CD4-positive, alpha-beta T cell treated with Interleukin-21 for 1 hour (primary cell): ENCODE results near the gene CSPG4.
"Not testable (repeated sequence)": the region's sequence is repeated elsewhere in the genome, so short reads cannot be mapped to it uniquely, and the experiment has no call there.

Experiments used
- DNase-seq: peaks from one replicate; pipeline ENCODE4 v3.0.0-alpha.2; 2020

The CSPG4 gene

DNA sequence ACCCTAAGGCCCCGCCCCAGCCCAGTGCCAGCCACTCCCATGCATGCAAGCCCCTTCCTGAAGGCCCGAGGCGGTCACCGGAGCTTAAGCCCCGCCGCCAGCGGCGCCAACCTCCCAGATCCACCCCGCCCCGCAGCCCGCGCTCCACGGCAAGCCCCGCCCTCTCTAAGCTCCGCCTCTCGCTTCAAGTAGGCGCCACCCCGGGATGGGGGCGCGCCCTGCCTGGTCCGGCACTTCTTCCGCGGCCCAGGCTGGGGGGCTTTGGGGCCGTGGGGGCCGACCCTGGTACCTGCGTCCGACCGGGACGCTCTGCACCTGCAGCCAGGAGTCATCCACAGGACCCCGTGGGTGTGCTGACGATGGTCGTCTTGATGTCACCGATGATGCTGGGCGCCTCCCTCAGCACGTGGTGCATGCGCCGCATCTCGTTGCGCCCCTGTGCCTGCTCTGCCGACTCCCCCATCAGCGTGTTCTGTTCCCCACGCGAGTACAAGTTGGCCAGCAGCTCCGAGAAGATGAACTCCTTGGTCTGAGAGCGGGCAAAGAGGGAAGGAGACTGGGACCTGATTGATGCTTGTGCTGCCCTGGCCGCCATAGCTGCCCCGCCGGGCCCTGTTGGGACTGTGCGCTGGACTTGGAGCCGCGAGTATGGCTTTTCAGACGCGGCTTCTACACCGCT is 26.1 kb upstream of the CSPG4 start:
- DNase-seq = peak; percentile 92

DNA sequence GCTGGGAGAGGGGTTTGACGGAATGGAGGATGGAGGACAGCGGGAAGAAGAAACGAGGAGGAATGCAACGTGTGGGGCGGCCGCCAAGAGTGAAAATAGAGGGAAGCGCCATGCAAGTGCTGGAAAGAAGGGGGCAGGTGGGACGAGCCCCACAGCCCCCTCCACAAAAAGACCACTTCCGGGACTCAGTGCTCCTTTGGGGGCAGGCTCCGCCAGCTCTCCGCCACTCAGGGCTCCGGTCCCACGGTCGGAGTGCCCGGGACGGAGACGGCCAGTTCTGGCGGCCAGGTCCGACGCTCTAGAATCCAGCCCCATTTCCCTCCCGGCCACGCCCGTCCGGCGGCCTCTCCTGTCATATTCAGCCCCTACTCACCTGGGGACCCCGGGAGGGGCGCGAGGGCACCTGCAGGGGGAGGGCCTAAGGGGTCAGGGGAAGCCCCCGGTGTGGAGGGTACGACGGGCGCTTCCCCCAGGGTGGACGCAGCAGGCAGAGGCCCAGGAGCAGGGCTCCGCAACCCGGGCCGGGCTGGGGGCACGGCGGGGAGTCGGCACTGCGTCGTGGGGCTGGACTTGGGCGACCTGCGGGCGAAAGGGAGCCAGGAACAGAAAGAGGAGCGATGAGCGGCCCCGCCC is 25.5 kb upstream of the CSPG4 start:
- DNase-seq = no peak

DNA sequence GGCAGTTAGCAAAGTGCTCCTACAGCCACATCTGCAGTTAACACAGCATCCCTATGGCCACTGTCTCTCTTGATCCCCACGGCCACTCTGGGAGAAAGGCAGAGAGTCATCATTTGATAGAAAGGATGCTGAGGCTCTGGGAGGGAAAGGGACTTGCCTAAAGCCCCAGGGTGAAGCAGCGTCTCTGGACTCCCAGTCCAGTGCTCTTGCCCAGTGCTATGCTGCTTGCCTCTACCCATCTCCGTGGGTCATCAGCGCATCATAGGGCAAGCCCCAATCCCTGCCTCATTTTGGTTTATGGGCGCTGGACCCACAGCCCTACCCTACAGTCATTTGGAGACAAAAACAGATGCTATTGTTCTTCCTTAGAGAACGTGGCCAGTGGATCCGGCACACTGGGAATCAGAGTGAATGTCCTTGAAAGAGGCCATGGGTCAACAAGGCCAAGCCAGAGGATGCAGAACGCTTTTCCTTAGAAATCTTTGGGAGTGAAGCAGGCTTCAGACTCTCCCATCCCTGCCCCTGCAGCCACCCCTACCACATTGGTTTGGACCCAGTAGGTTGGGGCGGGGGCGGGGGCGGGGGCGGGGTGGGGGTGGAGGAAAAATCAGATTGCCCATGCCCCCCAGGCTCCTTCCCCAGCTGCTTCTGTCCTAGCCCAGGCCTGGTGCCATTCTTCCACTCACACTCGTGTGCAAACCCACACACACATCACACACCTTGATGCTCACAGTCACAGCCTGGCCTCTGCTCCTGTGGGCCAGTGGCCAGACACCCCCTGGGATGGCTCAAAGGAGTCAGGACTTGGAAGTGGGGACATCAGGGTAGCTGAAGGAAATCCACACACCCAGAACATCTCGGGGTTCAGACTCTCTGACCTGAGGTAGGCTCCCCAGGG is 24.7 kb upstream of the CSPG4 start:
- DNase-seq = not testable (repeated sequence)

DNA sequence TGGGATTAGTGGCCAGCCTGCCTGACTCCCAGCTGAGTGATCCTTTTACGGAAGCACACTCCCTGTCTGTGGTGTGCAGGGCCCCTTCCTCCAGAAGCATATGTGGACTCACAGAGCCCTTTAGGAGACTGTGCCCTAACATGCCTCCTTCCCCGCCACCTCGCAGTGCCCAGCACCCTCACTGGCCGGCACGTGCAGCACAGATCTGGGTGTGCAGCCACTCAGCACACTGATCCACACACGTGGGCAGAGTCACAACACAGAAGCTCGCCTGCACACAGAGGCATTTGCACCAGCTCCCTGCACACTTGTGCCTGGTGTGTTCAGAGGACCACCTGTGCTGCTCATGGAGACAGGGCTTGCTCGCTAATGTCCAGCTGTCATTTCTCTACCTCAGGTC is 23.6 kb upstream of the CSPG4 start:
- no peak for DNase-seq

DNA sequence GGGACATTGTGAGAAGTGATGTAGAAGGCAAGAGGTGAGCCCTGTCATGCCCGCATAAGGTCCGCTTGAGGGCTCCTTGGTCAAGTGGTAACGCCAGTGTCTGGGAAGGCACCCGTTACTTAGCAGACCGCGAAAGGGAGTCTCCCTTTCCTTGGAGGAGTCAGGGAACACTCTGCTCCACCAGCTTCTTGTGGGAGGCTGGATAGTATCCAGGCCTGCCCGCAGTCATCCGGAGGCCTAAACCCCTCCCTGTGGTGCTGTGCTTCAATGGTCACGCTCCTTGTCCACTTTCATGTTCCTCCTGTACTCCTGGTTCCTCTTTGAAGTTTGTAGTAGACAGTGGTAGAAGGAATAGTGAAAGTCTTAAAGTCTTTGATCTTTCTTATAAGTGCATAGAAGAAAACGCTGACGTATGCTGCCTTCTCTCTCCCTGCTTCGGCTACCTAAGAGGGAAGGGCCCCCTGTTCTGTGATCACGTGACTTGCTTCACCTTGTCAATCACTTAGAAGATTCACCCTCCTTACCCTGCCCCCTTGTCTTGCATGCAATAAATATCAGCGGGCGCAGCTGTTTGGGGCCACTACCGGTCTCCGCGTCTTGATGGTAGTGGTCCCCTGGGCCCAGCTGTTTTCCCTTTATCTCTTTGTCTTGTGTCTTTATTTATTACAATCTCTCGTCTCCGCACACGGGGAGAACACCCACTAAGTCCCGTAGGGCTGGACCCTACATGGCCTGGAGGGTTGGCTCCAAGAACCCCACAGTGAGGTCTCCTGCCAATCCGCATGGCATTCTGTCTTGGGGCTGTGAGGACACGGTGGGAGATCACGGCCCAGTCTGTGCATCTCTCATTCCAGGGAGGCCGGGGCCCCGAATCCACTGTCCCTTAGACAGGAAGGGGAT is 22.5 kb upstream of the CSPG4 start:
- not testable (repeated sequence) for DNase-seq

DNA sequence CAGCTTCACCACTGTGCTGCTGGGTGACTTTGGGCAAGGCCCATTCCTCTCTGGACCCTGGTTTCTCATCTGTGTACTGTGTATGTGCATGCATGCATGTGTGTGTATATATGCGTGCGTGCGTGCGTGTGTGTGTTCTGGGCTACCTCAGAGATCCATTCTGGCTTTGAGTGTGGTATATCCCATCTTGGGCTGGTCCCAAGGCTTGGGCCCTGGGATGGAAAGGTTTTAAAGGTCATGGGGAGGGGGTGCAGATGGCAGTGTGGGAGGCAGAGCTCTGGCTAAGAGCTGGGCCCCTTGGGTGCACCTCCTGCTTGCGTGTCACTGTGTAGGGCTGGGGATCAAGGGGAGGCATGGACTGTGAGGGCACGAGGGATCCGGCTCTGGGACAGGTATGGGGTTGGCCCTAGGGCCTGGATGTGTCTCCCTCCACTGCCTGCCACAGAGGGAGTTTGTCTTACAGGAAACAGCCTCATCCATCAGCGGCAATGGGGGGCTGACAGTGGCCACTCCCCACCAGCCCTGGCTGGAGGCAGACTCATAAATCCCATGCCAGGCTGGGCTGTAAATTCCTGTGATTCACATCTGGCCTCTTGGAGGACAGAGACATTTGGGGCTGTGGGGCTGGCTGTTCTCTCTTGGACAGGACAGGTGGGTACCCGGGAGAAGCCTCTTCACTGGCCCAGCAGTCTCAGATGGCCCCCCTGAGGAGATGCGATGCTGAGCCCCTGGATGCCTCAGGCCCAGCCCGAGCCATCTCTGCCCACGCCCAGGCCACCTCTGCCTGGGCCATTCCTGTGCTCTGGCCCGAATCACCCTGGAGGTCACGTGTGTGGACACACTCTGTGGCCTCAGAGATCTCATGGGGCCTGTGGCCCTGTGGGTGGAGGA is 21.4 kb upstream of the CSPG4 start:
- DNase-seq = no peak

DNA sequence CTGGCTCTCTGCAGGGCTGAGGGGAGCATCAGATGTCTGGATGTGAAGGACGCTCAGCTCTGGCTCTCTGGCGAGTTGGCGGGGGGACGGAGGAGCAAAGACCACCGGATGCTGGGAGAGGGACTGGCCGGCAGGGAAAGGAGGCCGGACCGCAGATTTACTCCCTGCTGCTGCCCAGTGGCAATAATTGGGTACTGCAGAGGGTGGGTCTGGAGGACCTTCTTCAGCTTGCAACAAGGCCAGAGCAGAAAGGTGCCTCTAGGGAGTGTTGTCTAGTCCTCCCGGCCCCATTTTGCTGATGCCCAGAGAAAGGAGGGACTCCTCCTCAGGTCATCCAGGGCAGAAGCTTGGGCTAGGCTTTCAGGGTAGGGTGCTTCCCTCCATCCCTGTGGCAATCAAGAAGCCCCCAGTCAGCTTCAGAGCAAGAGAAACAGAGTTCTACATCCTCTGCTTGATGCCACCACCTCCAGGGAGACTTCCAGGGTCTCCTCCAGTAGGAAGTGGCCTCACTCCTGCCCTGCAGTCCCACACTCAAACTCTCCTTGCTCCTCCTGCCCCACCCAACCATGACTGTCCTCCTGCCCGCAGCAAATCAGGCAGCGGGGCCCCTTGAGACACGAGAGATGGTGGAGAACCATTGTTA is 20.3 kb upstream of the CSPG4 start:
- DNase-seq = peak; percentile 48

DNA sequence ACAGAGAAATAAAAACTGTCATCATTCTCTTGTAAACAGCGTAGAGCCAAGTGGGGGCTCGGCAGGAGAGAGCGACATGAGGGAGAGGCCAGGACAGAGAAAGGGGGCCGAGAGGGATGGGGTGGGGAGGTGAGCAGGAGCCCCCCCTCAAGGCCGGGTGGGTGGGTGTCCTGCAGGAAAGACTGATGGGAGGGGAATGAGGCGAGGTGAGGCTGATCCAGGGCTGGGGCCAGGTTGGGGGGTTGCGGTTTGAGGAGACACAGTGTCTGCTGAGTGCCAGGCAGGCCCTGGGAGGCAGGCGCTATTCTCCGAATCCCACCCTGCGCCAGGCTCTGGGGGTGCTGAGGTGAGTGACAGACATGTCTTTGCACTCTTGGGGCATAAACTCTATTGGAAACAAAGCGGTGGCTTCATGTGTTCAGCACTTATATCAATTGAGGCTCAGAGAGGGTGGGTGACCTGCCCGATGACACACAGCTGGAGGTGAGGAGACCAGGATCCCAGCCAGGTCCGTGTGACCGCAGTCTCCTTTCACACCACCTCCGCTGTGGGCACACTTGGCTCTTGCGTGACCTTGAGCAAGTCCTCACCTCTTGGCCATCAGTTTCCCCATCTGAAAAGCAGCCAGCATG is 19.6 kb upstream of the CSPG4 start:
- no peak for DNase-seq

DNA sequence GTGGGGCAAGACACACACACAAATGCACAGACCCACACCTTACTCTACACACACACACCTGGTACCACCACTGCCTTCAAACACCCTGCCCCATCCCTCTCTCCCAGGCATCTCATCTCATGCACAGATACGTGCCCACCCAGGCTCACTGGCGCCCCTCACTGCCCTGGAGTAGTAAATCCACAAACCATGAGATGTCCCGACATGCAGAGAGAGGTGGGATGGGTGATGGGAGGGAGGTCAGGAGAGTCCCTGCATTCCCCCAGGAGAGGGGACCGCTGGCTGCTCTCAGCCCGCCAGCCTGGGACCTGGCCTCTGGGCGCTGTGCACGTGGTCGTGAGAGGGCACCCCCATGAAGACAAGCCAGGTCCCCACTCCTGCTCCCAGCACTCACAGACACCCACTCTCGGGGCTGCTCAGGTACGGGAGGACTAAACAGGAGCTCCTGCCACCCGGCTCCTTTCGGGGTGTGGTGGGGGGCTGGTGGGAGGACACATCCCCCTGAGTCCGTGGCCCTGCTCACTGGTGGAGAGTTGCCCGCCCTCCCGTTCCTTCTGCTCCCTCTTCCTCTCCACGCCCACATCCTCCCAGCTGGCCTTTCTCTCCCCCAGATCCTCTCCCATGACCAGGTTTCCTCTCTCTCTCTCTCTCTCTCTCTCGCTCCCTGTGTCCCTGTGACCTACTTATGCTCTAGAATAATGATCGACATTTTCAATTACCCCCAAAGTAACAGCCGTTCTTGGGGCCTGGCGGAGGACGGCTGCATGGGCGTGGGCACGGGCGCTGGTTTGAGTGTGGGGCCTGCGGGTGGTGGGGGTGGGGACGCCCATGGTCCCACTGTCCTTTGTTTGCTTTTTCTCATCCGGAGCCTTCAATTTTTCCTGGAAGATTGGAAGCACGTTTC is 18.9 kb upstream of the CSPG4 start:
- no peak for DNase-seq

DNA sequence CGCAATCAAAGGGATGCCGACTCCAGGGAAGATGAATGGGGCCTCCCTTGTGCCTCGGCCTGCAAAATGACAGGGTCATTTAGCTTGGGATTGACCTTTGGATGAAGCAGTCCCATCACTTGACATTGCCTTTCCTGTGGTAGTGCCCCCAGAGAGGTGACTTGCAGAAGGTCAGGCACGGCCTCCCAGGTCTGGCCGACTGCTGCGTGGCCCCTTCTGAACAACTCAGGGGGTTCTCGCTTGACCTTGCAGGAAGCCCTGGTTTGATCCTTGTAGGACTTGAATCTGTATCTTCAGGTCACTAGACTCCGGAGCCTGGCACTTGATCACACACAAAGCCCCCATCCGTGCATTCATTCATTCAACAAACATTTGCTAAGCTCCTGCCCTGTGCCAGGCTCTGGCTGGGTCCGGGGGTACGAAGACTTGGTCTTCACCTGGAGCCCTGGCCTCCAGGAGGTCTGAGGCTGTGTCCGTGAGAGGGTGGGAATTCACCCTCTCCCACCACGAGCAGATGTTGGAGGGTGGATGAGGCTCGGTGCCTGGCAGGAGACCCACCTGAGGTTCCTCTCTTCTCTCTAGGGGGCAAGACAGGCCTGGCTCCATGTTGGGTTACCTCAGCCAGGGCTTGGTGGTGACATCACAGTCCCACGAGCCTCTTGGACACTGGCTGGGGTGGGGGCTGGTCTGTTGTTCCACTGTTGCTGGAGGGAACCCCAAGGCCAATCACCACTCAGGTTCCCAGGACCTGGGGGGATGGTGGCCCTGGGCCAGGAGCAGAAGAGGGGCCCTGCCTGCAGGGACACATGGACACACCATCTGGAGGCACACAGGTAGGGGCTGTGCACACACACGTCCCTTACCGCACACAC is 18.0 kb upstream of the CSPG4 start:
- DNase-seq = not testable (repeated sequence)

DNA sequence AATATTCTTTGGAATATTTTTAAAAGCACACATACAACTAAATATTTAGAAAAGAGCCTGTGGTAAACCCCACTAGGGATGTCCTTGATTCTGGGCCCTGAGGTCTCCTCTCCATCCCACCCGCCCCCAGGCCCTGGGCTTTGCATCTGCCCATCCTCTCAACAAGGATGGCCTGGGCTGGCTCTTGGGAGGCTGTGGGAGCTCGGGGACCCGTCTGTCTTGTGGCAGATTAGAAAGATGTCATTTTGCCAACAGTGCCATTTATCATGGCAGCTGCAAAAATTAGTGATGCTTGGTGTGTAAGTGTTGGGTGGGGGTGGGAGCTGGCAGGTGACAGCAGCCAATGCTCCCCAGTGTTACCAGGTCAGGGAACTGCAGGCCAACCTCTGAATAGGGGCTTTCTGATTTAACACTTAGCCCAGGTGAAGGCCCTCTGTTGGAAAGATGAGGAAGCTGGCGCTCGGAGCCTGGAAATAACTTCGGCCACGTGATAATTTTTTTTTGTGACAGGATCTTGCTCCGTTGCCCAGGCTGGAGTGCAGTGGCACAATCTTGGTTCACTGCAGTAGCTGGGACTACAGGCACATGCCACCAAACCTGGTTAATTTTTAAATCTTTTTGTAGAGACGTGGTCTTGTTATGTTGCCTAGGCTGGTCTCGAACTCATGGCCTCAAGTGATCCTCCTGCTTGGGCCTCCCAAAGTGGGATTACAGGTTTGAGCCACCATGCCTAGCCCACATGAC is 16.9 kb upstream of the CSPG4 start:
- DNase-seq = no peak

DNA sequence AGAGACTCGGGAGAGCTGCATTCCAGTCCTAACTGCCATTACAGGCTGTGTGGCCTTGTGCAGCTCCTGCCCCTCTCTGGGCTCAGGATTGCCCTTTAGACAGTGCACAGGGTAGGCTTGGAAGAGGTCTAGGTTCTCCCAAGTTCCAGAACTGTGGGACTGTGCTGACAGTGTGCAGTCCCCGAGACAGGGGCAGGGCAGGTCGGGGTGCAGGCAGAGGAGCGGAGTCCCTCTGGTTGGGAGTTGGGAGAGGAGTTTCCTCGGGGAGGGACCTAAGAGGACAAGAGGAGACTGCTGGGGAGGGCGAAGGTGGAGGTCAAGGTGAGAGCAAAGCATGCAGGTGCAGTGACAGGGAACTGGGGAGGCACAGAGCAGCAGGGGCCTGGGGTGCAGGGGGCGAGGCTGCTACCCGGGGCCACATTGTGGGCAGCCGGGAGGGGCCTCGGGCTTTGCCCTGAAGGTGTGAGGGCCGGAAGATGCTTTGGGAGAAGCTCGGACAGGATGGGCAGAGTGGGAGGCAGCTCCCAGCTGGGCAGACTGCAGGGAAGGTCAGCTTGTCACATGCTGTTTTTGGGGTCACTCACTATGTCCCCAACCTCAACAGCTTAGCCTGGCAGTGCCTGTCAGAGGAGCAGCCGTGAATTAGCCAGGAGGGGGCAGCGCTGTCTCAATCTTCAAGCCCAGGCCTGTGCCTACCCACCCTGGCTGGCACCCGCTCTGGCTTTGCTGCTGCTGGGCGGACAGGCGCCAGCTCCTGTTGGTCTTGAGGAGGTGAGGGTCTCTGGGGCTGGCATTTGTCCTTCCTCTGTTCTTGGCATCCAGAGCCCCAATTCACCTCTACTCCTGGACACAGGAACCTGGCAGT is 15.4 kb upstream of the CSPG4 start:
- DNase-seq = peak; percentile 76

DNA sequence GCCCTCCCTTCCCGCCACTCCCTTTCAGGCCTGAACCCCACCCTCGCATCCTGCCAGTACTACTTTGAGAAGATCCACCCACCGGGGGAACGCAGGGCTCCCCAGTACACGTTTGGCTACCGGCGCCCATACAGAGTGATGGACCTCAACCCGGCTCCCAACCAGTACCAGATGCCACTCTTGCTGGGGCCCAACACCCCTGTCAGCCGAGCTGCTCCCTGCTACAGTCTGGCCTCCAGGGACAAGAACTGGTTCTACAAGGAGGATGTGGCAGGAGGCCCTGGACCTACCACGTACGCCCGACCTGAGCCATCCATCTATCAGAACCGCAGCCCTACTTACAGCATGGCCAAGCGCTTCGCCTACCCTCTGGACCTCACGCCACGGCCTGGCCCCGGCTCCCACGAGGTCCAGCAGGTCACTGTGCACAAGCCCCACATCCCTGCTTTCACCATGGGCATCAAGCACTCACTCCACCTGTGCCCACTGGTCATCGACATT is 14.4 kb upstream of the CSPG4 start:
- no peak for DNase-seq

DNA sequence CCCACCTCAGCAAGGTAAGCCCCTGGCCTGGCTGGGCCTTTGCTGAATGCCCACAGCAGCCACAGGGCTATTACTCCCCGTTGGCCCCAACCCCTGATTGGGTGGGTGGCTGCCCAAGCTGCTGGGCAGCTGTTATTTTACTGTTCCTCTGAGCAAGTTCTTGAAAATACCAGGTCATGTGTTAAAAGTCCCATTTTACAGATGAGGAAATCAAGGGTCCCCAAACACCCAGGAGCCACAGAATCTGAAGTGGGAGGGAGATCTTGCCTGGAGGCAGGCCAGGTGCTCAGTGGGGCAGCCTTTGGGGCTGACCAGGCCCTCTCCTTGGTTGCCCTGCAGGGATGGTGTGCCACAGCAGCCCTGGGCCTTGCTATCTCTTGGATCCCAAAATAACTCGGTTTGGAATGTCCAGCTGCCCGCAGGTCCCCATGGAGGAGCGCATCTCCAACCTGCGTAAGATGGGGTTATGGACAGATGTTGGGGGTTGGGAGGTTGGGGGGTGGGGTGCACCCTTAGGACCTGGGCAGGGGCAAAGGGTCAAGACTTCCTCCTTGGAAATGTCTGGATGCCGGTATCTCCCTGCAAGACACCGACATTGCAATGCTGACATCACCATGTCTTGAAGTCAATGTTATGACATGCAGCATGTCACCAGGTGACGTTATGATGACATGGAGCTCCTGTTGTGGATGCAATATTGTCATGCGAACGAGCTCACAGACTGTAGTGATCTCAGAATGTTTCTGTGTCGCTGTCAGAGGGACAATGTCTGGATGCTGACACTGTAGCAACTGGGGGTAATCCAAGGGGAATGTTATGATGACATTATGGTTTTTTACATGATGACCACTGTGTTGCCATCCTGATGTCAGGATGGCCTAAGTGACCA is 13.3 kb upstream of the CSPG4 start:
- no peak for DNase-seq

DNA sequence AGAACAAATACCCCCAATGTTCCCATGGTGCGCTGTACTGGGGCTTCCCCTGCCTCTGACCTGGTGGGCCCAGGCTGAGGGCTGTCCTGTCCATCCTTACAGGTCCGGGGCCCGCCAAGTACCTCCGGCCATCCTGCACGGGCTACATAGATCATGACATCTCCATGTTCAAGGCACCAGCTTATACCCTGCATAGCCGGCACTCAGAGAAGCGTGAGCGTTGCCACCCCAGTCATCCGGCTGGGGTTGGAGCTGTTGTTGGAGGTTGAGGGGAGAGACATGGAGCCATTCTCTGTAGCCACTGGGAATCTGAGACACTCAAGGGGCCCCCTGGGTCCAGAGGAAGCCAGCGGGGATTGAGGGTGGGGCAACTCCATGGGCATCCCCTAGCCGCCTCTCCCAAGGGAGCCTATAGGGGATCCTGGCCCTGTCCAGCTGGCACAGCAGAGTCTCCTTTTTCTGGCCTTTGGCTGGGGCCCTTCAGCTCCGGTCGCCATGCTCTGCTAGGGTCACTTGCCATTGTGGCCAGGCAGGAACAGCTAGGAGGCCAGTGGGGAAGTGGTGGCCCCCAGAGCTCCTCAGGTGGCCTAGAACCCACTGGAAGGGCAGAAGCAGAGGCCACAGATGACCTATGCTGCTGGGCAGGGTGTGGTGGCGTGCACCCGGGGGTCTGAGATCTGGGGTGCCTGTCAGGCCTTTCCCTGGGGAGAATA is 12.5 kb upstream of the CSPG4 start:
- DNase-seq = no peak
